Psoas muscle (tissue), 8 donors: ENCODE results near the gene SEC14L3. TPM values are rescaled to one million over a fixed set of nuclear protein-coding genes. Genes with fewer than 3 reads are reported as not detected.

Experiments
- ATAC-seq, 4 donors: fragments of 200-7000 bp; cut with Tn5 transposase; one replicate each; pipeline ENCODE4 v1.9.1; 2020; ENCODE audit warnings: moderate library complexity in 3 of 4, mild to moderate bottlenecking in 2 of 4
- DNase-seq, 2 donors: peaks; one replicate each; pipeline ENCODE4 v3.0.0-alpha.2; 2020
- H3K27ac ChIP-seq: fragments of 200-600 bp; one replicate; pipeline ENCODE4 v1.8.0; 2022
- H3K27me3 ChIP-seq, 3 donors: fragments of 200-600 bp in 1 of 3; one replicate each; pipeline versions ENCODE4 v1.6.1 to v1.8.0; 2013 to 2022; ENCODE audit warnings: low read length in 2 of 3, mild to moderate bottlenecking in 2 of 3, moderate library complexity in 1 of 3; ENCODE audit not compliant: insufficient read depth in 3 of 3
- H3K36me3 ChIP-seq, 2 donors: fragments of 200-600 bp in 1 of 2; one replicate each; pipeline versions ENCODE4 v1.6.1 to v1.8.0; 2013 to 2022; ENCODE audit warnings: low read depth in 1 of 2, mild to moderate bottlenecking in 1 of 2, moderate library complexity in 1 of 2; ENCODE audit not compliant: insufficient read depth in 1 of 2
- H3K4me1 ChIP-seq: fragments of 200-600 bp; one replicate; pipeline ENCODE4 v1.8.0; 2022
- H3K4me3 ChIP-seq: fragments of 200-600 bp; one replicate; pipeline ENCODE4 v1.8.0; 2022; ENCODE audit warnings: mild to moderate bottlenecking
- H3K9me3 ChIP-seq: fragments of 200-600 bp; one replicate; pipeline ENCODE4 v1.8.0; 2022
- CTCF ChIP-seq: fragments of 200-600 bp; IDR thresholded peaks from one replicate; pipeline ENCODE4 v1.8.0; 2022; ENCODE audit warnings: antibody characterized with exemption
- WGBS, 3 donors: extraction: QIAGEN DNeasy Blood & Tissue Kit; methylation state at CpG; one replicate each; pipeline versions ENCODE4 v1.1.6 to v1.1.7; 2013; 5-methylcytosine and 5-hydroxymethylcytosine counted together
- intact Hi-C, 2 donors: fragments of 100-400 bp; cut with DNase I; formaldehyde crosslinking; loops; one replicate each; pipeline versions ENCODE4 v1.11.0 to v1.14.2; 2022
- polyA plus RNA-seq, 3 donors: library from polyadenylated mRNA; stranded (reverse); fragments of 200-250 nt; gene quantifications; one replicate each; pipeline ENCODE4 v1.2.3, GENCODE V29; 2013
- total RNA-seq, 4 donors: library from RNA; stranded (reverse); fragmentation: NEBNext Ultra II Directional in 2 of 4; extraction: Animal tissue kit (Norgen Biotek cat#: 25700) in 2 of 4; gene quantifications; one replicate each; pipeline versions ENCODE4 v1.2.1 to v1.2.4, GENCODE V29; 2021 to 2023
- donor health status: healthy with polysubstance abuse.
- donor health status: DM: no; HTN: no; CAD: no; lungs with moderate emphysema.
- donor health status: Bipolar disorder and iron deficiency.
- donor health status: healthy.
- donor health status: DM: yes; HTN: yes; CAD: no.
- donor health status: DM: no; HTN: no; CAD: no.
- donor health status: DM: no; HTN: no; CAD: no.
- donor health status: DM: yes; HTN: yes; CAD: no.

Gene SEC14L3
- total and polyA plus RNA-seq, 7 donors = 0.04 TPM; not detected in 6

GRCh38 chr22:30425327-30425615 lies 46.5 kb downstream of the SEC14L3 start:
- intact Hi-C loops = loop anchor here (5.0 to 10.0 kb wide), 3 partner anchors 33 to 180 kb away; partner anchors contain the start of genes CCDC157 (in 1 of the 2), SF3A1 (in 1 of the 2) and TCN2 (in 1 of the 2)
- 4 to 7% (median 6%) methylated on average over 9 of the region's 9 CpGs for WGBS, 3 donors

GRCh38 chr22:30424534-30425326 lies 47.1 kb downstream of the SEC14L3 start:
- intact Hi-C loops = loop anchor here (5.0 to 10.0 kb wide), 3 partner anchors 32 to 180 kb away; partner anchors contain the start of genes CCDC157 (in 1 of the 2), SF3A1 (in 1 of the 2) and TCN2 (in 1 of the 2)
- no peak for DNase-seq
- Histone ChIP-seq H3K27me3 (no peaks in the 10 kb centered on the region), H3K4me3 (peak overlapping the region; percentile 83), H3K4me1 (peaks cover 24% of the 10 kb centered on the region), H3K9me3 (no peaks in the 10 kb centered on the region), H3K27ac (peak overlapping the region; percentile 70), H3K36me3 (peaks cover 0 to 18% of the 10 kb centered on the region in 2 donors)
- 42 to 51% (median 42%) methylated on average over 20 of the region's 20 CpGs for WGBS, 3 donors
- no peak for ATAC-seq
- TF ChIP-seq CTCF = no peak

More at GRCh38 chr22:30425327-30425615, 46.5 kb downstream of the SEC14L3 start:
- Histone ChIP-seq H3K27me3 (no peaks in the 10 kb centered on the region), H3K4me3 (peak overlapping the region; percentile 83), H3K9me3 (no peaks in the 10 kb centered on the region), H3K36me3 (peaks cover 0 to 13% of the 10 kb centered on the region in 2 donors), H3K4me1 (peaks cover 24% of the 10 kb centered on the region), H3K27ac (peak overlapping the region; percentile 72)
- TF ChIP-seq CTCF = no peak
- ATAC-seq (no peak), DNase-seq (no peak)

- WGBS, 3 donors = 1 to 2% (median 1%) methylated on average over 31 of the region's 31 CpGs
- ATAC-seq (peak; percentile 84 to 93 (median 88)), DNase-seq (peak; percentile 99)
- TF ChIP-seq CTCF = no peak
- Histone ChIP-seq H3K4me1 (peaks cover 24% of the 10 kb centered on the region), H3K9me3 (no peaks in the 10 kb centered on the region), H3K36me3 (peaks cover 0 to 25% of the 10 kb centered on the region in 2 donors), H3K4me3 (peak overlapping the region; percentile 83), H3K27me3 (no peaks in the 10 kb centered on the region), H3K27ac (peak overlapping the region; percentile 97)
- intact Hi-C loops = loop anchor here in 1 of 2 donors (10.0 kb wide), 2 partner anchors 69 to 181 kb away; partner anchors contain the start of genes CCDC157, SF3A1 and TCN2
These were observed 47.8 kb downstream of the SEC14L3 start for GRCh38 chr22:30423959-30424533.

GRCh38 chr22:30423301-30423958 lies 48.4 kb downstream of the SEC14L3 start:
- no peaks in the 10 kb centered on the region for H3K27me3 ChIP-seq
- intact Hi-C loops = loop anchor here in 1 of 2 donors (10.0 kb wide), 2 partner anchors 69 to 181 kb away; partner anchors contain the start of genes CCDC157, SF3A1 and TCN2
- TF ChIP-seq CTCF = peak; percentile 6
- H3K4me1 ChIP-seq = peaks cover 24% of the 10 kb centered on the region
- peak overlapping the region; percentile 97 for H3K27ac ChIP-seq
- 0 to 1% (median 0%) methylated on average over 37 to 45 of the region's 45 CpGs for WGBS, 3 donors
- H3K9me3 ChIP-seq = no peaks in the 10 kb centered on the region
- no peak for DNase-seq
- peak; percentile 58 to 70 (median 63) for ATAC-seq
- peak overlapping the region; percentile 83 for H3K4me3 ChIP-seq
- peaks cover 0 to 31% of the 10 kb centered on the region in 2 donors for H3K36me3 ChIP-seq
